Gastroesophageal sphincter (tissue), 4 donors: Measurements from ENCODE around the gene ILDR1. TPM values are rescaled to one million over a fixed set of nuclear protein-coding genes. Genes with fewer than 3 reads are reported as not detected.

Source experiments
- ATAC-seq: fragments of 150-250 bp; one replicate; pipeline ENCODE4 v1.9.1; 2016; ENCODE audit warnings: mild to moderate bottlenecking, moderate library complexity
- H3K27ac ChIP-seq, 4 donors: fragments of 200-600 bp; sonication (generic) in 3 of 4; 1 replicate in 3 of 4; 2 replicates in 1 of 4; pipeline ENCODE4 v1.5.1; 2016 to 2019
- H3K27me3 ChIP-seq: fragments of 200-600 bp; sonication (generic); one replicate; pipeline ENCODE4 v1.5.1; 2019
- H3K36me3 ChIP-seq, 2 donors: fragments of 200-600 bp; sonication (generic); one replicate each; pipeline ENCODE4 v1.5.1; 2019; ENCODE audit warnings: control low read depth in 1 of 2
- H3K4me1 ChIP-seq, 3 donors: fragments of 200-600 bp; sonication (generic); 1 replicate in 2 of 3; 2 replicates in 1 of 3; pipeline ENCODE4 v1.5.1; 2016 to 2019; ENCODE audit warnings: control low read depth in 2 of 3
- H3K4me3 ChIP-seq, 2 donors: fragments of 200-600 bp; sonication (generic); one replicate each; pipeline ENCODE4 v1.5.1; 2019; ENCODE audit warnings: mild to moderate bottlenecking in 1 of 2, moderate library complexity in 1 of 2
- H3K9me3 ChIP-seq, 3 donors: fragments of 200-600 bp; sonication (generic); one replicate each; pipeline ENCODE4 v1.5.1; 2017 to 2019; ENCODE audit warnings: control low read depth in 2 of 3
- CTCF ChIP-seq, 4 experiments: fragments of 200-600 bp in 2 of 4; fragments of 450-650 bp in 2 of 4; sonication (generic) in 1 of 4; IDR thresholded peaks; one replicate each; pipeline ENCODE4 v1.5.1; 2017 to 2019; ENCODE audit warnings: antibody characterized with exemption in 4 of 4, mild to moderate bottlenecking in 2 of 4, moderate library complexity in 2 of 4
- EP300 ChIP-seq: sonication (generic); formaldehyde crosslinking; IDR thresholded peaks from one replicate; pipeline ENCODE4 v1.6.1; 2017; ENCODE audit warnings: antibody characterized with exemption, mild to moderate bottlenecking
- POLR2A ChIP-seq, 2 donors: fragments of 450-650 bp; IDR thresholded peaks; one replicate each; pipeline ENCODE4 v1.6.1; 2017; ENCODE audit warnings: antibody characterized with exemption in 2 of 2, mild to moderate bottlenecking in 2 of 2, moderate library complexity in 1 of 2
- POLR2AphosphoS5 ChIP-seq: sonication (generic); formaldehyde crosslinking; IDR thresholded peaks from one replicate; pipeline ENCODE4 v1.6.1; 2017; ENCODE audit warnings: antibody characterized with exemption
- WGBS, 2 donors: methylation state at CpG; one replicate each; pipeline ENCODE4 v1.1.5; 2018; ENCODE audit warnings: low coverage in 1 of 2; 5-methylcytosine and 5-hydroxymethylcytosine counted together
- total RNA-seq, 4 donors: library from RNA; depleted of rRNA; stranded (reverse); fragments of >200 nt; gene quantifications; one replicate each; pipeline ENCODE4 v1.1.0, GENCODE V29; 2016

The ILDR1 gene
- total RNA-seq, 4 donors from 2014 or later = 0.74 TPM; not detected in 3

- 47 to 52% methylated on average over 4 to 6 of the region's 6 CpGs for WGBS, 2 donors
- H3K4me1 ChIP-seq = no peaks in the 10 kb centered on the region
- ATAC-seq = no peak
- no peak overlapping the region for H3K27ac ChIP-seq
- TF ChIP-seq EP300 (no peak), POLR2A (IDR thresholded peaks at IDR 0.05) (no peak)
- H3K4me3 ChIP-seq = no peak overlapping the region
- peaks cover 5% of the 10 kb centered on the region for H3K27me3 ChIP-seq
- no peaks in the 10 kb centered on the region for H3K36me3 ChIP-seq
- no peaks in the 10 kb centered on the region for H3K9me3 ChIP-seq
These were observed 23.2 kb downstream of the ILDR1 start for GRCh38 chr3:121998611-121999473.

DNA sequence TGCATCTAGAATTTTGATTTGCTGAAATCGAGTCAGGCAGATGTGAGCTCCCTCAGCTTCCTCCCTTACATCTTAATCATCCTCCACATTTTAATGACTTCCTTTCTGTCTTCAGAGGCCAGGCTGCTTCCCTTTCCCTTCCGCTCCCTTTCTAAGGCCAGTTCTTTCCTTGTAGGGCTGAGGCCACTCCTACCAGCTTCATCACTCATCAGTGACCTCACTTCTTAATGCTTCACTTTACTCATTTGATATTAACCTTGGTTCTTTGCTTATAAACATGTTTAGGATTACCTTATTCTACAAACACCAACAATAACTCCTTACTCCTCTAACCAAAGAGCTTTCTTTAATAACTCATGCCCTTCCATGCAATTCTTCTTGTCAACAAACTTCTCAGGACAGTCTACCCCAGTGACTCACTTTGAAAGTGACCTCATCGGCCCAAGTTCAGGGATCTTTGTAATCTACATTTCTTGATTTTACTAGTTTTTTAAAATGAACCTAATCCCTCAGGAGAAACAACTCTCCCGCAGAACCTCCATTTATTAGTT lies 23.9 kb downstream of the ILDR1 start:
- no peak overlapping the region for H3K27ac ChIP-seq
- no peak for ATAC-seq
- peaks cover 5% of the 10 kb centered on the region for H3K27me3 ChIP-seq
- no peak for TF ChIP-seq POLR2A (IDR thresholded peaks at IDR 0.05)
- no peaks in the 10 kb centered on the region for H3K4me1 ChIP-seq
- H3K9me3 ChIP-seq = no peaks in the 10 kb centered on the region
- H3K36me3 ChIP-seq = no peaks in the 10 kb centered on the region
- H3K4me3 ChIP-seq = no peak overlapping the region
- WGBS, 2 donors = 54 to 64% methylated on average over 4 of the region's 4 CpGs

- H3K4me1 ChIP-seq = no peaks in the 10 kb centered on the region
- no peak for TF ChIP-seq EP300
- no peak for TF ChIP-seq CTCF (IDR thresholded peaks at IDR 0.05)
- TF ChIP-seq POLR2AphosphoS5 = no peak
- no peak for TF ChIP-seq POLR2A (IDR thresholded peaks at IDR 0.05)
- no peak overlapping the region for H3K4me3 ChIP-seq
- WGBS, 2 donors = no CpG with 5 or more reads among the region's 2 CpGs
- H3K9me3 ChIP-seq = no peaks in the 10 kb centered on the region
- no peaks in the 10 kb centered on the region for H3K36me3 ChIP-seq
- no peak overlapping the region for H3K27ac ChIP-seq
- H3K27me3 ChIP-seq = peaks cover 5% of the 10 kb centered on the region
- ATAC-seq = no peak
These were observed 24.7 kb downstream of the ILDR1 start for GRCh38 chr3:121997372-121997771.

- Histone ChIP-seq H3K4me3 (no peak overlapping the region), H3K27me3 (peaks cover 5% of the 10 kb centered on the region), H3K4me1 (no peaks in the 10 kb centered on the region), H3K36me3 (no peaks in the 10 kb centered on the region), H3K27ac (no peak overlapping the region), H3K9me3 (no peaks in the 10 kb centered on the region)
- TF ChIP-seq CTCF (IDR thresholded peaks at IDR 0.05) (no peak), POLR2A (IDR thresholded peaks at IDR 0.05) (no peak), EP300 (no peak), POLR2AphosphoS5 (no peak)
- ATAC-seq = no peak
- 60% methylated on average over 2 of the region's 2 CpGs; no CpG with 5 or more reads in 1 of the 2 donors for WGBS, 2 donors
These were observed 25.6 kb downstream of the ILDR1 start for GRCh38 chr3:121996441-121996840.

DNA sequence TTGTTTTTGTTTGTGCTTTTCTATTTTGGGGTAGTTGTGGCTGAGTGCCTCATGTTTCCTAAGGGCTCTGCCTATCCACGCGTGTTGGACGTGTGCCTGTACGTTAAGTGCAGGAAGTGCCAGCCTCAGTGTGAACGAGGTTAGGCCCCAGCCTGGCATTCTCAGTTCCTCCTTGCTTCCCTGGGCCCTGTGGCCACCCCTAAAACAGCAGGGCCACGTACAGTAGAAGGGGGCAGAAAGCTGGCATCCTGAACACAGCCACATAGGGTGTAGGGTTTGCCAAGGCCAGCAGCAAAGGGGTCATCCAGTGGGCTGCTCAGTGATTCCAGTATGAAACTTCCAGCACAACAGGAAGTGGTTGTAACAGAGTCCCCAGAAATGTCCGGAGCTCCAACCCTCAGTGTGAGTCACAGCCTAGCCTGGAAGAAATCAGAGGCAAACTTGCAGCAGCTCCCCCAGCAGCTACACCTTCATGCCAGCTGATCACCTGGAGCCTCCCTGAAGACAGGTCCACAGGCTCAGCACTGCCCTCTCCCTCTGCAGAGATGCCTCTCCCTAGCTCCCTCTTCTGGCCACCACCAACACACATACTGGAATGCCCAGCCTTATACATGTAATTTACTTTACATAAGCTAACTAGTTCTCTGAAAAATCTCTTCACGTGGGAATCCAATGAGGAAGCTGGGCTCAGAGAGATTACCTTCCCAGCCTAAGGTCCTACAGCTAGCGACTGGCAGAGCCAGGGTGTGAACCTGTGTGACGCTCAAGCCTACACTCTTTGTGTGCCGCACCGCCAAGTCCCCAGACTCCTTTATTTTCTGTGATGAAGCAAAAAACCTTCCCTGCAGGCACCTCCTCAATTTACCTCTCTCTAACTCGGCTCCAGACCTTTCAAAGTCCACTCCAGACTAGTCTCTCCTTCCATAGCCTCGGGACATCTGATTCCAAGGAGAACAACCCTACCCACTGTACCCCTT lies 26.6 kb downstream of the ILDR1 start:
- Histone ChIP-seq H3K27ac (peak overlapping the region in 1 of 4 donors; percentile 27), H3K4me1 (no peaks in the 10 kb centered on the region)
- TF ChIP-seq EP300 = no peak
- peak in 1 of 4 experiments; percentile 35 for TF ChIP-seq CTCF (IDR thresholded peaks at IDR 0.05)

More for the DNA sequence above, 26.6 kb downstream of the ILDR1 start:
- Histone ChIP-seq H3K4me3 (no peak overlapping the region), H3K9me3 (no peaks in the 10 kb centered on the region), H3K27me3 (no peaks in the 10 kb centered on the region), H3K36me3 (no peaks in the 10 kb centered on the region)
- 57 to 61% methylated on average over 7 to 12 of the region's 14 CpGs for WGBS, 2 donors
- peak; percentile 52 for ATAC-seq
